ENCODE measurements around the gene HTATSF1.

The HTATSF1 gene

DNA sequence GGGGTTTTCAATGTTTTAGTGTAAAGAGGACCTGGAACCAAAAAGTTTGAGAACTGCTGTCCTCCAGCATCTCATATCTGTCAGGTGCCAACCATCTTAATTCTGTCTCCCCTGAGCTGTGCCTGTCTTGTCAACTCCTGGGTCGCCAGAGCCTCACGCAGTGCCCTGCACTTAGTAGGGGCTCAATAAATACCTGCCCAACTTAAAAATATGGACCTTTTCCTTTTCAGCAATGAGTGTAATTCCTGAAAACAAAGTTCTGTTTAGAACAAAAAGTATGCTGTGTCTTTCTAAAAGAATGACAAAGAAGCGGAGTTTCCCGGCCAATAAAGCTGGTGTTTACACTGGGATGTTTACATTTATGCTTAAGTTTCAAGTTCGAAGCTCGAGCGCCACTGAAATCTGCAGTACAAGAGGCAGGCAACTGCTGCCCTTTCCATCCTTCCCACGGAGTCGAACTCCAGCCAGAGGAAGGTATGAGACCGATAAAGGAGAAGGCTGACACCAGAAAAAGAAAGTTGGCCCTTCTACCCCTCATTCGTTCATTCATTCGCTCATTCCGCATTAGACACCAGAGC is 1.1 kb upstream of the HTATSF1 start:
- no peak for DNase-seq (ENCODE audit: low spot score)

DNA sequence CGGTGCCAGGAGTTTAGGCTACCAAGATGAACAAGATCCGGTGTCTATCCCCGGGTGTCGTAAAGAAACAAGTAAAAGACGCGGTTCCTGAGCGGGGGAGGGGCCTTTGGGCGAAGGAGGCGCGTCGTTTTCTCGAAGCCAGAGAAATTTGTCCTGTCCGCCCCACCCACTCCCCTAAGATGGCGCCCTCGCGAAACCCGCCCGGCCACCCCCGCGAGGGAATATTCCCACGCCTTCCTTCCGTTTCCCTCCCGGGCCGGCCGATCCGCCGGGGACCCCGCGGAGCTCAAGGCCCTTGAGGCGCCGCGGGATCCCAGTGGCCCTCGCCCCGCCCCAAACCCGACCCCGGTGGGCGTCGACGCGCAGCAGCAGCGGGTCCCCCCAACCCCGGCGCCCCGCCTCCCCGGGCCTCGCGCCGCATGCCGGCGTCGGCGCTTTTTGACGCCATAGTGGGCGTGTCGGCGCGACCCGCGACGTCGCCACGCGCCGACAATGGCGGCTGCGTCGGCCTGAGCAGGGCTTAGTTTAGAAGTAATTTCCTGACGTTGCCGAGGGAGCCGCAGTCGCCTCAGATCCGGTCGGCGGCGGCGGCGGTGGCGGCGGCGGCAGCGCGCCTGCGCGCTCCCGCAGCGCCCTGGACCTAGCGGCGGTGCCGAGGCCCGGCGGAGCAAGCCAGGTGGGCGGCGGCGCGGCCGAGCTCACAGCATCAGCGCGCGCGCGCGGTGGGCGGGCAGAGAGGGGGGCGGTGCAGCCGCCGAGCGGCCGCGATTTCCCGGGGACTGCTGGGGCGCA is 432 bp upstream of the HTATSF1 start:
- peak; percentile 81 for DNase-seq (ENCODE audit: low spot score)

DNA sequence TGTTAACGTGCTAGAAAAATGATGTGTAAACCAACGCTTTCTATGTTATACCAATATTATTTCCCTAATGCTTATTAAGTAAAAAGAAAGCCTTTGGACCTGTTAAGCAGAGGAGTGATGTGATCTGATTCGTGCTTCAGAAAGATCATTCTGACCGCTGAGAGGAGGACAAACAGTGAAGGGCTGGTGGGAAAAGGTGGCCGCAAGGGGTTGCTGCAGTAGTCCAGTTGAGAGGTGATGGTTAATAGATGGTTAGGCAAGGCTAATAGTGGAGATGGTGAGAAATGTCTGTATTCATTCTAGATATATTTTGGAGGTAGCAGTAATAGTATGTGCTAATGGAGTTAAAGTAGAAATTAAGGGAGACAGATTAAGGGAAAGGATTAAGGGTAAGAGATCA is 21.7 kb downstream of the HTATSF1 start:
- DNase-seq (ENCODE audit: low spot score) = no peak

DNA sequence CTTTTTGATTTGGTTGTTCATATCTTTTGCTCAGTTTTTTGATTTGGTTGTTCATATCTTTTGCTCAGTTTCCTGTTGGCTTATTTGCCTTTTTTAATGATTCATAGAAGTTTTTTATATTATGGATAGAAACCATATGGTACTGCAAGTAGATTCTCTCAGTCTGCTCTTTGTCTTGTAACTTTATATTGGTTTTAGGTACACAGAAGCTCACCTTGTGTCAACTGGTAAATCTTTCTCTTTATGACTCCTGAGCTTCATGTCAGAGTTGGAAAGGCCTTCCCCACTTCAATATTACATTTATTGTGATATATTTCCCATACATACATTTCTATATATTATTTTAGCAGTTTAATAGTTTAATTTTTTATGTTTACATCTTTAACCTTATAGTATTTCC is 26.4 kb downstream of the HTATSF1 start:
- DNase-seq (ENCODE audit: low spot score) = no peak

DNA sequence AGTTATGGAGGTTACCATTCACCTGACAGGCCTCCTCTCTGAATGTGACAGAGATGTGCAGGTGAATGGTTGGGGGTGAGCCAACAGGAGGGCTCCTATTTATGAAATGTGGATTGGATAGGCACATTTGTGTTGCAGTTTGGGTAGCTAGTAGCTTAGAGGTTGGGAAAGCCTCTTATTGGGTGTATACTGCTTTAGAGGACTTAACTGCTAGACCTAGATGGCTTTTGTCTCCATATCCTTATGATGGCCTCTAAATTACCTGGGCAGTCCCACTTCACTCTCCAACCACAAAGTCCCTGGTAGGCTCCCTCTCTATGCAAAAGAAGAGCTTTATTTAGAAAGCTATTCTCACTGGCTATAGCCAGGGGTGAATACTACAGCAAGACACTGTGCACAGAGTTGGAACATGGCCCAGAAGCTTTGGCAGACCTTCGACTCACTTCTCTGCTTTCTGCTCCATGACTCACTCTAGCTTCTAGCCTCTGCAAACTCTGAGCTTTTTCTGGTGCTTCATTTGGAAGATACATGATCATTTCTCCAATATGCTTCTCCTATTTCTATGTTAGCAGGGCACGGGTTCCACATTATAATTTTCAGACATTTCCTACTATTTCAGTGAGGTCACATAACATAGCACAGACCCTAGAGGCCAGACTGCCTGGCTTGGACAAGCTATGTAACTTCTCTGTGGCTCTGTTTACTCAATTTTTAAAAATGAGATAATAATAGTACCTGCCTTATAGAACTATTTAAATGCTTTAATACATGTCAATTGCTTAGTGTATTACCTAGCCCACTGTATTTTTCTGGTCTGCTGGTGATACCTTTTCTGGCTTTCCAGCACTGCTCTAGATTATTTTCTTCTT is 28.6 kb downstream of the HTATSF1 start:
- peak; percentile 61 for DNase-seq (ENCODE audit: low spot score)

DNA sequence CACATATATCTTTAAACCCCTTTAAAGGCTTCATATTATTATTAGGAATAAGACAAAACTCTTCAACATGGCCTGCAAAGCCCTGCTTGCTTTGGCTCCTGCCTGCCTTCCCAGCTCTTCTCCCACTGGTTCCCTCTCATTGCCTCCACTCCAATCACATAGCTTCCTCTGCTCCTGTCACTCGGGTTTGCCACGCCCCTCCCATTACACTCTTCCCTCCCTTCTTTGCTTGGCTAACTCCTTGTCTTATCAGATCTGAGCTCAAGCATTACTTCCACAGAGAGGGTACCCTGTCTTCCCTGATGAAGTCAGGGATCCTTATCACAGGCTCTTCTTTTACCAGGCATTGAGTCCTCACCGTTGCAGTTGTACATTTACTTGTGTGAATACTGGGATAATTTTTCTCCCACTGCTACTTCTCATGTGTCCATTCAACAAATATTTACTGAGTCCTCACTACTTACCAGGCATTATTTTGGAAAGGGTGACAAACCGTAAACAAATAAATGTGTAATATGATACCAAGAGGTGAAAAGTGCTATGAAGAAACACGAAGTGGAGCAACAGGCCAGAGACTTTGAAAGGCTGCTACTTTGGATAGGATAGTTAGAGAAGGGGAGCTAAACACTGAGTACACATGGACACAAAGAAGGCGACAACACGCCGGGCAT is 31.4 kb downstream of the HTATSF1 start:
- no peak for DNase-seq (ENCODE audit: low spot score)

DNA sequence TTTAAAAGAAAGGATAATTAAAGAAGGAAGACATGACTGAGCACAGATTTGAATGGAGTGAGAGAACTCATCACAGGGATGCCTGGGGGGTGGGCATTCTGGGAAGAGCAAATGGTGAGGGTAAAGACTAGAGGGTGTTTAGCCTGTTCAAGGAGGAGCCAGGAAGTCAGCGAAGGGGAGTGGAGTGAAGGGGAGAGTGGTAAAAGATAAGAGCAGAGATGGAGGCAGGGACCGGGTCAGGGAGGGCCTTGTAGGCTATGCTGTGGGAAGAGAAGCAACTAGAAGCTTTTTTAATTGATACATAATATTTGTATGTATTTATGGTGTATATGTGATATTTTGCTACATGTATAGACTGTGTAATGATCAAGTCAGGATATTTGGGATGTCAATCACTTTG is 32.4 kb downstream of the HTATSF1 start:
- DNase-seq (ENCODE audit: low spot score) = no peak

DNA sequence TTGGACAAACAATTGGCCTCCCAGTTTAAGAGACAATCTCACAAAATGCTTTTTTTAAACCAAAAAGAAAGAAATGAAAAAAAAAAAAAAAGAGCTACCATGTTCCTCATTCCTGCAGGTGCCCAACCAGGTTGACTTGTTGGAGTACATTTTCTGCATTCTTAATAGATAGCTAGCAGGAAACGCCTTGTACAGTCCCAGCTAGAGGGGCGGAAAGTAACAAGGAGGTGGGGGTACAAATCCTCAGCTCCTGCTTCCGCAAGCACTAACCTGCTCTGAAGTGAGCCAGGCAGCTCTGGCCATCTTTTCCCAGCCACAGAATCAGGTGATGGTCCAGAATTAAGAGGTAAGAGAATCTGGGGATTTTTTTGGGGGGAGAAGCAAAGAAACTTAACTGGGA is 34.6 kb downstream of the HTATSF1 start, which contains the start of gene VGLL1:
TSS of gene VGLL1 (plus strand) at position 265 of the 400 bp plus-strand sequence. CDS start 3,806 bp downstream, outside the sequence.
- DNase-seq (ENCODE audit: low spot score) = no peak

DNA sequence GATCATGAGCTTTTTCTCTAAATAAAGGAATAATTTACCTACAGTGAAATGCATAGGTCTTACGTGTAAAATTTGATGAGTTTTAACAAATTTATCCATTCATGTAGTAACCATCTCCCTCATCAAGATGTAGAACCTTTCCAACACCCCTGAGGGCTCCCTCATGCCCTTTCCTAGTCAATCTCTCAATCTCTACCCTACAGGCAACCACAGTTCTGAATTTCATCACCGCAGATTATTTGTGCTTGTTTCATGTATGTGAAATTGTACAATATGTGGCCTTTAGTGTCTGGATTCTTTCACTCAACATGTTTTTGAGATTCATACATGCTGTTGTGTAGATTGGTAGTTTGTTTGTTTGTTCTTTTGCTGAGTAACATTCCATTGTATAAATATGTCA is 36.7 kb downstream of the HTATSF1 start:
- no peak for DNase-seq (ENCODE audit: low spot score)

DNA sequence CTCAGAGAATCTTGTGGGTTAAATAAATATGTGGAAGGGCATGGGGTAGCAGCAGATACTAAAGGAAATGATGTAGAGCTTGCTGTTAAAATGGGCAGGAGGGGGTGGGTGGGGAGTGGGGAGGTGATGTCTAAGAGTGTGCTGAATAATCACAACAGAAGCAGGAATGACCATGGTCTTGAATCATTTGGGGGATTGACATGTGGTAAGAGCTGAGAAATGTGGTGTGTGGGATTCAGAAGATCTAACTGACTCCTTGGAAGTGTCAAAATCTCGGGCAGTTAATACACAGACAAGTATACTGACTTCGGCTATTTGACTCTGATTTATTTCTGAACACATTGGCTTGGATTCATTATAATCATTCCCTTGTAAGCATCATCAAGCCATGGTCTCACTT is 41.4 kb downstream of the HTATSF1 start:
- no peak for DNase-seq (ENCODE audit: low spot score)

DNA sequence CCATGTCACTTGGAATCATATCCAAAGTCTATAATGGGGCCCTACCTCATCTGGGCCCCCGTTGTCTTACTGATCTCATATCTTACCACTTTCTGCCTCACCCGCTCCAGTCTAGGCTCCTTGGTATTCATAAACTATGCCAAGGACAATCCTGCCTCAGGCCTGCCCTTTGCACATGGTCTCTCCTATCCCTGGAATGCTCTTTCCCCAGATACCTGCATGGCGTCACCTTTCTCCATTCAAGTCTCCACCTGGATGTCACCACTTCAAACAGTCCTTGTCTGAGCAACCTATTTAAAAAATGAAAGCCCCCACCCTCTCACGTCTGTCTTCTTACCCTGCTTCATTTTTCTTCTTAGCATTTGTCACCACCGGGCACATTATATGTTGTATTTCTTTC is 42.8 kb downstream of the HTATSF1 start:
- DNase-seq (ENCODE audit: low spot score) = no peak

DNA sequence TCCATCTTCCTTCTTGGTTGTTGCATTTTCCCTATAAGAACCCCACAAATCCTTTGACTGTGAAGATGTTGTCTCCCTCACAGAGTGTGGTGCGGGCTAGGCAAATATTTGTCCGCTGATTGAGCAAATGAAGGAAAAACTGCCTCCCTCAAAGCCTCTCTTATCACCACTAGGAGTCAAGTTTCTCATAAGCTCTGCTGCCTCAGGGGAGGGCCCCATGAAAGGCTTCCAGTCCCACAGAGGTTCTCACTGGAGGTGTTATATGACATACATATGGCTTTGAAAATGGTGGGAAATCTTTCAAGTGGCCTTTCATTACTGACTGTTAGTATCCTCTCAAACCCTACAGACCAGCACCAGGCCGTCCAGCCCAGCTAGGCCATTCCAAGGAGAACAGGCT is 43.9 kb downstream of the HTATSF1 start:
- DNase-seq (ENCODE audit: low spot score) = no peak

DNA sequence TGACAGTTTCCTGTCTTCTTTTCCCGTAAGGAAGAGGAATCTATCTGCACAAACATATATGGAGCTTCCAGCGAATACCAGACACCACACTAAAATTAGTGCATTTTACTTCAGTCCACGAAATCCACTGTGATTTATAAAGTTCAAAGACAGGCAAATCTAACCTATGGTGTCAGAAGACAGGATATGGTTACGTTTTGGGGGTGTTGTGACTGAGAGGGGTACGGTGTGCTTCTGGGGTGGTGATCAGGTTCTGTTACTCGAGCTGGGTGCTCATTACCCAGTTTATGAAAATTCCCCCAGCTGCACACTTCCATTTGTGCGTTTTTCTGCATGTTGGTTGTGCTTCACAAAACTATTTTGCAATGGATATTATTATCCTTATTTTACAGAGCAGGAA is 44.9 kb downstream of the HTATSF1 start:
- no peak for DNase-seq (ENCODE audit: low spot score)

DNA sequence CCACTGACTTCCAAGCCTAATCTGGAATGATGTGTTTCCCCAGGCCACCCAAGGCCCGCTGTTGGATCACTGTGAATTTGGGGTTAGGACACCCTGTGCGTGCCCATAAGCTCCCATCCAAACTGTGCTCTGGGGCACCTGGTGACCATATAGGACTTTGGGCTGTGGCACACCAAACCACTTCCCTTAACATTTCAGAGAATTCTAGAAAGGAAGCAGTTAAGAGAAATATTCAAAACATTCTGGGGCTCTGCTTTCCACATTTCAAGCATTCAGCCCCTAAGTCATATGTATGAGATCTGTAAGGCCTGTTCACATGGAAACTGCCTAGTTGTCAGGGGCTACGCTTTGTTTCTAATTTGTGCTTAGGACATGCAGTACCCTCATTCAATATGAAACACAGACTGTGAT is 49.0 kb downstream of the HTATSF1 start:
- DNase-seq (ENCODE audit: low spot score) = no peak

DNA sequence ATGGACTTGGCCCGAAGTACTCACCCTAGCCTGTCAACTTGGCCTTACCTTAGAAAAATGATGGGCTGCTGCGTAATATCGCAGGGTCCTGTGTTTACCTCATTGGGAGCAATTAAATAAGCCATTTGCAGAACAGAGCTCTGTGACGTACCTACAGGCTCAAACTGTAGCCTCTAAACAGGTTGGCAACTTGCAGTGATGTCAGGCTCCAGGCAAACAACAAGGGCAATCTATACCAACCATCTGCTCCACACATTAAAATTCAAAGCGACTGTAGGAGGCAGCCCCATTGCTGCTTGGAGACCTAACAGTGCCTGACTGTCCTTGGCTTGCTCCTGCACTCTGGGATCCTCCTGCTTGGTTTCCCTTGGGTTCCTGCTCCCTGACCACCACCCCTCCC is 51.8 kb downstream of the HTATSF1 start:
- DNase-seq (ENCODE audit: low spot score) = no peak

DNA sequence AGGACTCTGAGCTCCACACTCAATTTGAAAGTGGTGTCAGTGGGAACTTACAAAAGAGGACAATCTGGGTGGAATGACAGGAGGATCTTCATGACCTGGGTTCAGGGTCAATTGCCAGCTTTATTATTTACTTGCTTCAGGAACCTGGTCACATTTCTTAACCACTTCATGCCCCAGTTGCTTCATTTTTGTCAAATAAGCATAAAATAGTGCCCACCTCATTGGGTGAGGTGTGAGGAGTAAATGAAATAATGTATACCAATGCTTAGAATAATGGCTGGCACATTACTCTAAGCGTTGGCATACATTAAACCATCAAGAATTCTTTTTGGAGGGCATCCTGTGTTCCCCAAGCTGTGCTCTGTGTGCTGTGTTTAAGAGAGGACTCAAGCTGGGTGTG is 54.0 kb downstream of the HTATSF1 start:
- DNase-seq (ENCODE audit: low spot score) = no peak

DNA sequence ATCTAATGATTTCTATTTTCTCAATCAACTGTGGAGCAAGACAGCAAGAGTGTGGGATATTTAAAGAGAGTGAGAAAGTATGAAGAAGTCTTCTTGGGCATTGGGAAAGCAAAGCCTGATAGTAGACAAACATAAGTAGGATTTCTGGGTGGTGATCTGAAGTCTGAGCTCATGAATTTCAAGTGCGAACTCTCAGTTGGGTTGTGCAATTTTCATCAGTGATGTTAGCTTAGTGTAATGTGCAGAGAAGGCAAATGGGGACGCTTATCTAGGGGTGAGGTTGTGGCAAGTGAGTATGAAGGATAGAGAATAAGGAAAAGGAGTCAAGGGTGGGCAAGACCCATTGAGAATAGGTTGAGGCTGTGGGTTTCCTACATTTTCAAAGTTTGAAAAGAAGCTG is 58.3 kb downstream of the HTATSF1 start:
- no peak for DNase-seq (ENCODE audit: low spot score)

All from AG08396 (cell line).